IMR-90 (cell line): ENCODE data around the gene VLDLR. TPM values are rescaled to one million over a fixed set of nuclear protein-coding genes. Genes with fewer than 3 reads are reported as not detected.

Source experiments
- ATAC-seq: fragments of 200-7000 bp; cut with Tn5 transposase; 2 replicates; pipeline ENCODE4 v1.9.1; 2020; ENCODE audit warnings: low read depth, mild to moderate bottlenecking, moderate library complexity
- BruUV-seq: library from RNA; stranded (reverse); fragments of 400-500 nt; replicated peaks from 2 replicates; lab custom pipeline; 2021; lab: Mats Ljungman, UMichigan
- CTCF ChIA-PET: fragments of 300-600 bp; formaldehyde crosslinking; extraction: SDS; loops from one replicate; lab custom pipeline; 2021; ENCODE audit warnings: antibody characterized with exemption; lab: Yijun Ruan, JAX
- POLR2A ChIA-PET: fragments of 300-600 bp; sonication (Branson Sonifier 250); formaldehyde crosslinking; loops from one replicate; lab custom pipeline; 2022; ENCODE audit warnings: antibody characterized with exemption; ENCODE audit not compliant: unreplicated experiment; lab: Charles Lee
- DNase-seq: peaks from one replicate; pipeline ENCODE4 v3.0.0; 2013
- H2AFZ ChIP-seq: replicated peaks from 2 replicates; pipeline ENCODE3; 2013; ENCODE audit warnings: low read length, mild to moderate bottlenecking; ENCODE audit not compliant: poor library complexity
- H2AK5ac ChIP-seq: 2 replicates; pipeline ENCODE4 v1.6.1; 2013; ENCODE audit warnings: low read depth, low read length, inconsistent platforms
- H2AK9ac ChIP-seq: replicated peaks from 2 replicates; pipeline ENCODE3; 2013; ENCODE audit warnings: mild to moderate bottlenecking, low read depth, low read length, moderate library complexity; ENCODE audit not compliant: poor library complexity
- H2BK120ac ChIP-seq: 2 replicates; pipeline ENCODE4 v1.6.1; 2013; ENCODE audit warnings: low read depth, low read length, inconsistent platforms
- H2BK15ac ChIP-seq: 3 replicates; pipeline ENCODE4 v1.6.1; 2013; ENCODE audit warnings: low read depth, low read length, inconsistent platforms
- H2BK20ac ChIP-seq: 2 replicates; pipeline ENCODE4 v1.6.1; 2013; ENCODE audit warnings: low read depth, mild to moderate bottlenecking, inconsistent platforms, low read length, moderate library complexity
- H2BK5ac ChIP-seq: 2 replicates; pipeline ENCODE4 v1.6.1; 2013; ENCODE audit warnings: mild to moderate bottlenecking, low read depth, low read length, inconsistent platforms; ENCODE audit not compliant: poor library complexity, severe bottlenecking
- H3K14ac ChIP-seq: replicated peaks from 2 replicates; pipeline ENCODE4 v1.6.1; 2013; ENCODE audit warnings: low read depth, low read length, inconsistent platforms
- H3K18ac ChIP-seq: 2 replicates; pipeline ENCODE4 v1.6.1; 2013; ENCODE audit warnings: low read depth, low read length, control low read depth
- H3K23ac ChIP-seq: 2 replicates; pipeline ENCODE4 v1.6.1; 2013; ENCODE audit warnings: low read depth, low read length, inconsistent platforms
- H3K27ac ChIP-seq: 2 replicates; pipeline ENCODE4 v1.5.1; 2013; ENCODE audit warnings: mild to moderate bottlenecking, control low read depth, low read length; ENCODE audit not compliant: insufficient read depth
- H3K27me3 ChIP-seq: 2 replicates; pipeline ENCODE4 v1.6.1; 2013; ENCODE audit warnings: low read length; ENCODE audit not compliant: control insufficient read depth, insufficient read depth
- H3K36me3 ChIP-seq: 2 replicates; pipeline ENCODE4 v1.6.1; 2013; ENCODE audit warnings: low read length, mixed read lengths; ENCODE audit not compliant: control insufficient read depth, insufficient read depth
- H3K4ac ChIP-seq: 2 replicates; pipeline ENCODE4 v1.6.1; 2013; ENCODE audit warnings: low read depth, low read length, inconsistent platforms
- H3K4me1 ChIP-seq: 2 replicates; pipeline ENCODE4 v1.6.1; 2013; ENCODE audit warnings: low read length, mixed read lengths; ENCODE audit not compliant: control insufficient read depth, insufficient read depth
- H3K4me2 ChIP-seq: 2 replicates; pipeline ENCODE4 v1.6.1; 2013; ENCODE audit warnings: low read depth, mild to moderate bottlenecking, control low read depth, low read length, moderate library complexity
- H3K4me3 ChIP-seq: 2 replicates; pipeline ENCODE4 v1.5.1; 2013; ENCODE audit warnings: low read depth, mild to moderate bottlenecking, control low read depth, low read length, moderate library complexity; ENCODE audit not compliant: insufficient read depth
- H3K56ac ChIP-seq: 2 replicates; pipeline ENCODE4 v1.6.1; 2013; ENCODE audit warnings: low read length, inconsistent platforms; ENCODE audit not compliant: insufficient read depth; ENCODE audit errors: extremely low read depth
- H3K79me1 ChIP-seq, 2 experiments: 2 replicates each; pipeline ENCODE4 v1.6.1; 2013; ENCODE audit warnings: low read length in 2 of 2, inconsistent platforms in 1 of 2, low read depth in 1 of 2
- H3K9ac ChIP-seq: 2 replicates; pipeline ENCODE4 v1.6.1; 2013; ENCODE audit warnings: low read depth, low read length, control low read depth
- H3K9me1 ChIP-seq: 2 replicates; pipeline ENCODE4 v1.6.1; 2013; ENCODE audit warnings: low read length, inconsistent platforms; ENCODE audit not compliant: insufficient read depth
- H3K9me3 ChIP-seq: 2 replicates; pipeline ENCODE4 v1.6.1; 2013; ENCODE audit warnings: low read length; ENCODE audit not compliant: control insufficient read depth, insufficient read depth
- H4K20me1 ChIP-seq: 2 replicates; pipeline ENCODE4 v1.6.1; 2013; ENCODE audit warnings: low read length, inconsistent platforms; ENCODE audit not compliant: insufficient read depth
- H4K5ac ChIP-seq: 2 replicates; pipeline ENCODE4 v1.6.1; 2013; ENCODE audit warnings: mild to moderate bottlenecking, low read depth, low read length, control low read depth
- H4K8ac ChIP-seq, 2 experiments: 2 replicates each; pipeline ENCODE4 v1.6.1; 2013; ENCODE audit warnings: low read depth in 2 of 2, low read length in 2 of 2, control low read depth in 1 of 2, inconsistent platforms in 1 of 2
- H4K91ac ChIP-seq: 2 replicates; pipeline ENCODE4 v1.6.1; 2013; ENCODE audit warnings: low read depth, low read length, inconsistent platforms; ENCODE audit not compliant: insufficient read depth
- BHLHE40 ChIP-seq: fragments of 150-350 bp; IDR thresholded peaks from 2 replicates; pipeline ENCODE4 v1.6.1; 2016; ENCODE audit warnings: mild to moderate bottlenecking, low read depth, low read length
- CHD1 ChIP-seq: IDR thresholded peaks from 2 replicates; pipeline ENCODE4 v1.6.1; 2012; ENCODE audit warnings: low read depth, low read length, improper control_type of control experiment
- CTCF ChIP-seq: conservative IDR thresholded peaks from 2 replicates; pipeline ENCODE4 v1.5.1; 2012; ENCODE audit warnings: mild to moderate bottlenecking, low read depth, low read length, improper control_type of control experiment
- ELK1 ChIP-seq: fragments of 150-350 bp; IDR thresholded peaks from 2 replicates; pipeline ENCODE4 v1.6.1; 2016; ENCODE audit warnings: low read depth, mild to moderate bottlenecking, low read length, moderate library complexity, borderline replicate concordance
- FOS ChIP-seq: fragments of 150-350 bp; IDR thresholded peaks from 2 replicates; pipeline ENCODE4 v1.6.1; 2016; ENCODE audit warnings: low read depth, low read length
- MAFK ChIP-seq: IDR thresholded peaks from 2 replicates; pipeline ENCODE4 v1.6.1; 2012; ENCODE audit warnings: low read depth, low read length, improper control_type of control experiment
- MAZ ChIP-seq: IDR thresholded peaks from 2 replicates; pipeline ENCODE4 v1.6.1; 2012; ENCODE audit warnings: low read depth, mild to moderate bottlenecking, low read length, improper control_type of control experiment, moderate library complexity, borderline replicate concordance
- MXI1 ChIP-seq: IDR thresholded peaks from 2 replicates; pipeline ENCODE4 v1.6.1; 2012; ENCODE audit warnings: low read depth, mild to moderate bottlenecking, low read length, moderate library complexity, borderline replicate concordance
- NFE2L2 ChIP-seq: fragments of 150-350 bp; IDR thresholded peaks from 2 replicates; pipeline ENCODE4 v1.6.1; 2016; ENCODE audit warnings: low read depth, mild to moderate bottlenecking, low read length
- RAD21 ChIP-seq: IDR thresholded peaks from 2 replicates; pipeline ENCODE4 v1.6.1; 2012; ENCODE audit warnings: low read length, improper control_type of control experiment
- RCOR1 ChIP-seq: IDR thresholded peaks from 2 replicates; pipeline ENCODE4 v1.6.1; 2012; ENCODE audit warnings: mild to moderate bottlenecking, low read length, improper control_type of control experiment; ENCODE audit not compliant: insufficient replicate concordance
- SMC3 ChIP-seq: fragments of 150-350 bp; IDR thresholded peaks from 2 replicates; pipeline ENCODE4 v1.6.1; 2016; ENCODE audit warnings: low read depth, mild to moderate bottlenecking, antibody characterized with exemption, low read length, moderate library complexity
- USF2 ChIP-seq: fragments of 150-350 bp; IDR thresholded peaks from 2 replicates; pipeline ENCODE4 v1.6.1; 2017; ENCODE audit warnings: mild to moderate bottlenecking, antibody characterized with exemption, low read length, low read depth
- WGBS, 2 experiments: methylation state at CpG; one replicate each; pipeline versions ENCODE4 v1.1.5 to v1.1.7; 2013; ENCODE audit warnings: missing lambda C conversion rate in 2 of 2; ENCODE audit not compliant: insufficient read length in 1 of 2; ENCODE audit errors: extremely low coverage in 2 of 2; 5-methylcytosine and 5-hydroxymethylcytosine counted together
- dilution Hi-C: fragments of 300-500 bp; cut with HindIII; formaldehyde crosslinking; loops from one replicate; pipeline ENCODE4 v1.14.3; 2018; ENCODE audit warnings: low sequenced_read_pairs; ENCODE audit not compliant: unreplicated experiment
- in situ Hi-C: fragments of 300-500 bp; cut with MboI; formaldehyde crosslinking; loops from 3 replicates; pipeline ENCODE4 v1.14.3; 2019; ENCODE audit warnings: low sequenced_read_pairs, inconsistent platforms, mixed read lengths
- intact Hi-C: fragments of 100-400 bp; cut with micrococcal nuclease; formaldehyde crosslinking; loops from 2 replicates; pipeline ENCODE4 v1.10.0; 2022
- polyA plus RNA-seq, 3 experiments: library from polyadenylated mRNA; depleted of rRNA; stranded (reverse); fragments of >200 nt; gene quantifications; 2 replicates each; pipeline ENCODE4 v1.2.3, GENCODE V29; 2012; ENCODE audit warnings: low replicate concordance in 1 of 3
- total RNA-seq: library from RNA; depleted of rRNA; stranded (reverse); fragments of >200 nt; gene quantifications from 2 replicates; pipeline ENCODE4 v1.2.3, GENCODE V29; 2012

Gene VLDLR
- total and polyA plus RNA-seq, 2 of the 4 experiments (the other 2 are of a cell fraction) = 9.0 to 10.2 TPM

- POLR2A ChIA-PET = no interaction called here
- Histone ChIP-seq H2BK120ac (no peak overlapping the region), H4K20me1 (no peaks in the 10 kb centered on the region), H3K23ac (no peak overlapping the region), H3K9ac (no peak overlapping the region), H3K27ac (no peak overlapping the region), H3K9me1 (0 out of 2 replicates have a peak, but pooled peaks cover 2% of the 10 kb centered on the region), H3K27me3 (no peaks in the 10 kb centered on the region), H4K91ac (no peak overlapping the region), H2AK9ac (no peak overlapping the region), H3K18ac (no peak overlapping the region), H2BK5ac (no peak overlapping the region), H2AK5ac (no peak overlapping the region), H3K79me1 (peaks cover 0 to 6% of the 10 kb centered on the region in 2 experiments; a peak in 1 of 4 replicates), H3K4ac (no peak overlapping the region), H3K4me1 (no peaks in the 10 kb centered on the region), H2AFZ (no peak overlapping the region), H3K14ac (no peak overlapping the region), H2BK20ac (no peak overlapping the region), H3K36me3 (peaks cover 41% of the 10 kb centered on the region), H2BK15ac (no peak overlapping the region), H3K4me2 (no peak overlapping the region), H4K5ac (no peak overlapping the region), H3K56ac (no peak overlapping the region), H3K9me3 (no peaks in the 10 kb centered on the region), H4K8ac (no peak overlapping the region), H3K4me3 (no peak overlapping the region)
- dilution Hi-C loops (no loop called here), intact Hi-C loops (no loop called here), in situ Hi-C loops (no loop called here)
- DNase-seq (no peak), ATAC-seq (no peak)
- CTCF ChIA-PET = no interaction called here
- no TSS peak for BruUV-seq
- WGBS, 2 experiments = no CpG with 5 or more reads among the region's 1 CpG
- TF ChIP-seq MXI1 = no peak
- TF ChIP-seq CTCF = no peak
- TF ChIP-seq CHD1 = no peak
- no peak for TF ChIP-seq MAFK
- no peak for TF ChIP-seq RAD21
- no peak for TF ChIP-seq MAZ
- TF ChIP-seq RCOR1 = no peak
- TF ChIP-seq BHLHE40 = no peak
- TF ChIP-seq USF2 = no peak
- TF ChIP-seq FOS = no peak
- TF ChIP-seq ELK1 = no peak
- TF ChIP-seq SMC3 = no peak
- no peak for TF ChIP-seq NFE2L2
Measured at GRCh38 chr9:2640570-2640969, 19.0 kb downstream of the VLDLR start.
